ENCODE data around the gene HIP1R.
"Not testable (repeated sequence)": the region's sequence is repeated elsewhere in the genome, so short reads cannot be mapped to it uniquely, and the experiment has no call there.

HIP1R gene

DNA sequence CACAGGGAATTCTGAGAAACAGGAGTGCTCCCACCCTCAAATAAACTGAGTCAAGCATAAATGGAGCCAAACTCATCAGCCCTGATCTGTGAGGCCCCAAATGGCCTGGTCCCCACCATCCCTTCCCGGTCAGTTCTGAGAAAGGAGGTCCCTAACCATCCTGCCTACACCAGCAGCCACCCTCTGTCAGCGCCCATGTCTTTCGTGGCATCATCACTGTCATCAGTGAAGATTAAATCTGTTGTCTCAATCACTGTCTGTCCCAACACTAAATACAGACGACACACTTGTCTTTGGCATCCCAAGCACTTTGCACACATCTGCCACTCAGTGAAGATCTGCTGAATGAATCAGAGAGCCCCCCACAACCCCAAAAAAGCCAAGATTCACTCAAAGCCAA is 38.3 kb downstream of the HIP1R start:
- no peak for DNase-seq (ENCODE audit: low spot score)

DNA sequence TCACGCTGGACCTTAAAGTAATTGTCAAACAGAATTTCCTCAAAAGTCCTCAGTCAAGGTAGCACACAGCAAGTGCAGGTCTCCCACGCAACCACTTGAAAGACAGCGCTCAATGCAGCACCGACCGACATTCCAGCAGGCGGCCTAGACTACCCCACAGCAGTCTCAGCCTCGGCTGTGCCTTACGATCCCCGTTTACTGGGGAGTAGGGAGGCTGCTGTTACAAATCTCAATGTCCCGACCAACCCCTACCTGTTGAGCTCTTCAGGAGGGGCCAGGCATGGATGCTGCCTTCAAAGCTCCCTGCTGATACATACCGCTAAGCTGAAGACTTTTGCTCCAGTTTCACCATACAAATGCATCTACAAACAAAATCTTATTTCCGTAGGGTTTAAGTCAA is 38.8 kb downstream of the HIP1R start:
- DNase-seq (ENCODE audit: low spot score) = no peak

DNA sequence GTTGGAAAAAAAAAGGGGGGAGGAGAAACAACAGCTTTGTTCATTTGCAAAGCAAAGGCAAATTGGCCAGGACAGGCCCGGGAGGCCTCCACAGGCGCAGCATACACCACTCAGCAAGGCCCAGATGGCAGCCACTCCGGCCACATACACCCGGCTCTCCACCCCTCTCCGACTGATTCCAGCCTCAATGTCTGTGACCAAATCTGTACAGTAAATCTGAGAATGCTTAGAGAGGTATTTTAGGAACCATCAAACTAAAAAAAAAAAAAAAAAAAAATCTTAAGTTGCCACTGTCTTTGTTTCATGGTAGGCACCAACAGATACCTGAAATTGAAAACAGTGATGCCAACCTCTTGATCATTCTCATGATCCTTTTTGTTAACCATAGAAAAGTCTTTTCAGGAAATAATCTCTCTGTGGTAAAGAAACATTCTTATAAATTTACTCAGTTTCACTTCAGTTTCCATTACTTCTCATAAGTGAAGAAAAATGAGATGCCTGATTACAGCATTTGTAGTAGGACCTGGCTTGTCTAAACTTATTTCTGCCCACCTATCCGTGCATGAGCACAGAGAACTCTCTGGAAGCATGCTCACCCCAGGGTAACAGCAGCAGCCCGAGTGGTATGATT is 40.4 kb downstream of the HIP1R start:
- DNase-seq (ENCODE audit: low spot score) = no peak

DNA sequence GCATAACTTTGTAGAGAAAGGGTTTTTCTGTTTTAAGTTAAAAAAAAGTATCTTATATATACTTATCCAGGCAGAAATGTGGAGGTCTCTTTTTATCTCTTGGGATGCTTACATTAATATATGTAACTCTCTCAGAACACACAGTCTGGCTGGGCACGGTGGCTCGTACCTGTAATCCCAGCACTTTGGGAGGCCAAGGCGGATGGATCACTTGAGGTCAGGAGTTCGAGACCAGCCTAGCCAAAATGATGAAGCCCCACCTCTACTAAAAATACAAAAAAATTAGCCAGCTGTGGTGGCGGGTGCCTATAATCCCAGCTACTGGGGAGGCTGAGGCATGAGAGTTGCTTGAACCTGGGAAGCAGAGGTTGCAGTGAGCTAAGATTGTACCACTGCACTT is 41.0 kb downstream of the HIP1R start:
- DNase-seq (ENCODE audit: low spot score) = not testable (repeated sequence)

DNA sequence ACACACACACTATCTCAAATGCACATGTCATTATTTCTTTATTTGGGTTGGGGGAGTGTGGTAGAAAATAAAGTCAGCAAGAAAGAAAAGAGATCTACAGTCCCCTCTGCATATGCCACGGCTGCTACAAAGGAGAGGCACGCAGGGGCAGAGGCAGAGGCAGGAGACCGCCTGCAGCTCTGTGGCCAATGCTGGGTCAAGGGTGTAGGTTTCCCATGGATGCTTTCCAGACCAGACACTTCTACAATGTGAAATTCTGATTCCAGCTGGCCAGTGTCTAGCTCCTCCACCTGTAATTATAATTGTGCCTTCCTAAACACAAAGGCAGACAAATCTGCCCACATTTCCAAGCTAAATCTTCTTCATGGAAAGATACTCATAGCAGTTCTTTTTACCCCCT is 41.5 kb downstream of the HIP1R start:
- DNase-seq (ENCODE audit: low spot score) = no peak

DNA sequence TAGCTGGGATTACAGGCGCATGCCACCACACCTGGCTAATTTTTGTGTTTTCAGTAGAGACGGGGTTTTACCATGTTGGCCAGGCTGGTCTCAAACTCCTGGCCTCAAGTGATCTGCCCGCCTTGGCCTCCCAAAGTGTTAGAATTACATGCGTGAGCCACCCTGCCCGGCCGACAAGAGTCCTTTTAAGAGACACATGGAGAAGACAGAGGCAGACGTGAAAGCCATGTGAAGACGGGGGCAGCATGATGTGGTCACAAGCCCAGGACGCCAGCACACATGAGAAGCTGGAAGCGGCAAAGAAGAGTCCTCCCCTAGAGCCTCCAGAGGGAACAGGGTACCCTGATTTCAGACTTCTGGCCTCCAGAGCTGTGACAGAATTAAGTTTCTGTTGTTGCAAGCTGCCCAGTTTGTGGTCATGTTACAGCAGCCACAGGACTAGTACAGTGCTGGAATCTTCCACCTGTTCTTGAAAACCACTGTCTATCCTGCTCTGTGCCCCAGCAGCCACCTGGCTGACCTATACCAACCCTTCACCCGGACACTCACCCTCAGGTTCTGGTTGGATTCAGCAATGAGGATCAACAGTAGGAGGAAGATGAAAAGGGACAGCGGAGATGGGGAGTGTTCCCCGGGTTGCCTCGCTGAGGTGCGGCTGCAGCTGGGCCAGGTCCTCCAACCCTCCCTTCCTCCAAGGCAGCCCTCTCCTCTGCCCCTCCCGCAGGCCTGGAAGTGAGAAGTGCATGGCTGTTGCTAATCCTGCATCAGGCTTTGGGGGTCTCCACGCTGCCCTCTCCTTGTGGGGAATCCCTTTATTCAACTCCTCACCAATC is 43.7 kb downstream of the HIP1R start:
- DNase-seq (ENCODE audit: low spot score) = no peak

DNA sequence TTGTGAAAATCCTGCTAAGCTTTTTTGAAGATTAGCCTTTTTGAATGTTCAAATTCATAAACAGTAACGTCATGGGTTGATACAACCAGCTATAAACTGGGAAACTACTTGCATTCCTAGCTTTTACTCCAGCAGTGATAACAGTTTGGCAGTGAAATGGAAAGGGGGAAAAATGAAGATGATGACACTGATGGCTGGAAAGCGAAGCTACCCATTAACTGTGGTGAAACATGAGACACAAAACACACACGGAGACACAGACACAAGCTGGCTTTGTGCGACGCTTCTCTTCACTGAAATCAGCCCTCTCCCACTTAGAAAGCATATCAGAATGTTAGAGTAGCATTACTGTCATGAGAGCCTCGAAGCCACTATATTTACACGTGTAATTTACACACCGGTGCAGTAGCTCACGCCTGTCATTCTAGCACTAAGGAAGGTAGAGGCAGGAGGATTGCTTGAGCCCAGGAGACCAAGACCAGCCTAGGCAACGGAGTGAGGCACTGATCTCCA is 45.0 kb downstream of the HIP1R start:
- no peak for DNase-seq (ENCODE audit: low spot score)

DNA sequence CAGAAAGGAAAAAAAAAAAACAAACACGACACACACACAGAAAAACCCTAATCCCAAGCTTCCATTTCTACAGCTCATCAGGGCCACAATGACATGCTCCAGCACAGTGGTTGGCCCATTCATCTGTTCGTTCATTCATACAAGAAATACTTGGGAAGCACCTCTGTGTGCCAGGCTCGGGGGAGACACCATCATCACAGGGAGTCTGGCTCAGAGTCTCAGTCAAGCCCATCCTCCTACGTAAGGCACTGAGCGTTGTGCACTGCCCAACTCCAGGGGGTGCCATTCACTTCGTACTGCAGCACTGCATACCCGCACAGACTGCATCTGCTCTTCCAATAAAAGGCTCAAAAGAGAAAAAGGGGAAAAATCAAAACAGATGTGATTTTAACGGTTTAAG is 45.4 kb downstream of the HIP1R start:
- DNase-seq (ENCODE audit: low spot score) = no peak

DNA sequence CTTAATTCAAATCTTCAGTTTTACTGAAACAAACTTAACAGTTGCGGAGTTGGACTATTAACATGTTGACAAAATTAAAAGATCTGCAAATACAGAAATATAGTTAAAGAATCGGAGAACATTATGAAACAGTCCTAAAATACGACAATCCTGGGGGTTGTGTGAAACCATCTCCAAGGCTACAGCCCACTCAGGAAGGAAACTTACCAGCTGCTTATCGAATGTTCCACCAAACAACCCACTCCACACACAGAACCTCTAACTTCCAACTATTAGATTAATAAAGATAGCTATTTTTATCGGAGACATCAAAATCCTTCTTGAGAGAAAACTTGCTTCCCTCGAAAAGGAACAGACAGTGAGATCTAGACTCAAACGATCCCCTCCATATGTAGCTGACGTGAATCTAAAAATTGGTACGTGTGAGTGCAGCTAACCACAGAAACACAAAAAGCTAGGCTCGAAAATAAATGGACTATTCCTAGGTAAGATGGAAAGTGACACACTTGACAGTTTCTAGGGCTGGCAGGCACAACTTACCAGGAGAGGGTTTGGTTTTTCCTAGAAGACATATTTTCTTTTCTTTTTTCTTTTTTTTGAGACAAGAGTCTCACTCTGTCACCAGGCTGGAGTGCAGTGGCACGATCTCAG is 47.8 kb downstream of the HIP1R start:
- DNase-seq (ENCODE audit: low spot score) = no peak

DNA sequence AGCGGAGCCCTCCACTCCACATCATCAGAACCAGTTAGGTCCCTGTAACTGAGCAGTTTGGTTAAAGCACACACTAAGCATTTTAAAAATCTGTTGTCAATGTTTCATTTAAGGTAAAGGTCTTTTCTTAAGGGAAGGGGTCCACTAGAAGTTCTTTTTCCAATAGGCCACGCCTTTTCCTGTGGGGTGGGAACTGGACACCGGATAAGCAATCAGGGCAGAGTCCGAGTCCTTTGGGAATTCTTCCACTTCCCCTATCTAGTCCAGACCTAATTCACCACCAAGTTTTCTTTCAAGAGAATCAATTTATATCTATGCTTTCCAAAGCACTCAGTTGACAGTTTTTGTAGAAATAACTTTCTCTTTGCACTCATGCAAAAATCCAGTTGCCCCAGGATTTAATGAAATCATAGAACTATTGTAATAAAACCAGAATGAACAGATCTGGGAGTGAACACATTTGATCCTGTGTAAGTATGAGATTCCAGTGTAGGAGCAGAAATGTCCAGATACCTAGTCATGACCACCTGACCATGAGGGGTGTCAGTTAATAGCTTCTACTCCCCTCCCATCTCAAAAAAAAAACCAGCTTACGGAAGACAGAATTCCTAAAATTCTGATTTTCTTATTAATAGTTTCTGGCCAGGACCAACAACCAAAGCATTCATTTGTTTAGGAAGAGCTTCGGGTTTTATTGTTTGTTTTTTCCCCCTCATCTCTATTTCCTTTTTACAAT is 49.0 kb downstream of the HIP1R start:
- no peak for DNase-seq (ENCODE audit: low spot score)

DNA sequence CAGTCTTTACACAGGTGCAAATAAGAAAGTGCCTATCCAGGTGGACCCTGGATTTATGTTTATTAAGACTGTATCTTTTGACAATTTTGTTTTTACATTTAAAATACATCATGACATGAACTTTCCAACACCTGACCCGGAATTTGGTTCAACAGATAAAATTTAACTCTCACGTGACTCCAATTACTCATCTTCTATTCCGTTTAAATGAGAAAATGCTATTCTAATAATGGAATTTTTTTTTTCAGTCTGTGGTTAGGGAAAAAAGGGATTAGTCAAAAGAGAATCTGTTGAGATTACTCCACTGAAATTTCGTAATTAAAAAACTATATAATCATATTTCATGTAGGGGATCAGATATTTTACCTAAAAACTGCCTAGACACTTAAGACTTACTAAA is 49.6 kb downstream of the HIP1R start:
- DNase-seq (ENCODE audit: low spot score) = no peak

DNA sequence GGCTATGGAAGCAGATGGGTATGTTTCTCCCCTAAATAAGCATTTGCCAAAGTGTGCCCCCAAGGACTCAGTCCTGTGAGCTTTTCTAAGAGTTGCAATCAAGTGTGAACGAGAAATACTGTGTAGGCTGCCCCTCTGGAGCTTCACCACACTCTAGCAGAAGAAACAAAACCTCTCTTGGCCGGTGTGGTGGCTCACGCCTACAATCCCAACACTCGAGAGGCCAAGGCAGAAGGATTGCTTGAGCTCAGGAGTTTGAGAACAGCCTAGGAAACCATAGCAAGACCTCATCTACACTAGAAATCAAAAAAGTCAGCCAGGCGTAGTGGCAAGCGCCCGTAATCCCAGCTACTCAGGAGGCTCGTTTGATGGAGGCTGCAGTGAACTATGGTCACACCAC is 50.9 kb downstream of the HIP1R start:
- no peak for DNase-seq (ENCODE audit: low spot score)

DNA sequence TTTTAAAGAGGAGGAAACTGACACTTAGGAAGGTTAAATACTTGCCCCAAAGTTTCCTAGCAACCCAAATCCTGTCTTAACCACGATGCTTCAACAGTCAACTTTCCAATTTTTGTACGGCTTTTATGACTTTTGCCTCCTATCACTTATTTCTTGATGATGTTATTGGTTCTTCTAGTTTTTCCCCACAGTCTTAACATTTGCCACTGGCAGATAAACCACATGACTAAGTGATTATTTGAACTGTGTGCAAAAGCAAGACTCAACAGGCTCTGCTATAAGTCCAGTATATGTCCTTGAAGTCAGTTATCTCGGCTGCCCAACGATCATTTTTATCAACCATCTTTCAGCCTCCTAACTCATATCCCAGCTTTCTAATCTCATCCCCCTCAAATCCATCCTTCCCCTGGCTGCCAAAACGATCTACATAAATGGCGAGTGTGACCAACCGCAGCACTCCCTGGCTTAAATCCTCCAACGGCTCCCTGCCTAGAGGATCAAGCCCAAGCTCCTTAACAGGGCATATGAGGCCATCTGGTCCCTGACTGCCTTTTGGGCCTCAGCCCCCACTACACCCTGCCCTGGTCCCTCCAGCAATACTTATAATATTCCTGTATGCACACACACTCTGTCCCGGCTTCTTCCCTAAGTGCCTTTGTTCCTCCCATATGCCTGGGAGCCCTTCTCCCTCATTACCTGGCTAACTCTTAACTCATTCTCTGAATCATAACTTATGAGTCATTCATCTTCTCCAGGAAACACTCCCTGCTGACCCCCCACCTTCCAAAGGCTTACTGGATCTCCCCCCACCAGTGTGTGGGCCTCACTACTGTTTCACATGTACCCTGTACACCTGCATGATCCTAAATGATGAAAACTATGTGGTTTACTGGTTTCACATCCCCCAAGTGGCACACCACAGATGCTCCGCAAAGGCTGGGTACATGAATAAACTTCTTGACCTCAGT is 51.9 kb downstream of the HIP1R start:
- no peak for DNase-seq (ENCODE audit: low spot score)

DNA sequence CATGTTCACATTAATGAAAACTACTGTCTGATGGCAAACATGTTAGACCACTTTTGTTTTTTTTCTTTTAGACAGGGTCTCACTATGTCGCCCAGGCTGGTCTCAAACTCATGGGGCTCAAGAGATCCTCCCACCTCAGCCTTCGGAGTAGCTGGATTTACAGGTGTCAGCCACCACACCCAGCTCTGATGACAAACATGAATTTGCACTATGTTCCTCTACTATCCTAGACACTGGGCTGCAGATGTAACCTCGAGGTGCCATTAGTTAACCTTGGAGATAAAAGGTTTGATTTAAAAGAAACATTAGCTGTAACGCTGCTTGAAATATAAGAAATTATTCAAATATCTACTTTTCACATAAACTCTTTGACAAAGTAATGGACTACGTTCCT is 52.6 kb downstream of the HIP1R start:
- DNase-seq (ENCODE audit: low spot score) = no peak

DNA sequence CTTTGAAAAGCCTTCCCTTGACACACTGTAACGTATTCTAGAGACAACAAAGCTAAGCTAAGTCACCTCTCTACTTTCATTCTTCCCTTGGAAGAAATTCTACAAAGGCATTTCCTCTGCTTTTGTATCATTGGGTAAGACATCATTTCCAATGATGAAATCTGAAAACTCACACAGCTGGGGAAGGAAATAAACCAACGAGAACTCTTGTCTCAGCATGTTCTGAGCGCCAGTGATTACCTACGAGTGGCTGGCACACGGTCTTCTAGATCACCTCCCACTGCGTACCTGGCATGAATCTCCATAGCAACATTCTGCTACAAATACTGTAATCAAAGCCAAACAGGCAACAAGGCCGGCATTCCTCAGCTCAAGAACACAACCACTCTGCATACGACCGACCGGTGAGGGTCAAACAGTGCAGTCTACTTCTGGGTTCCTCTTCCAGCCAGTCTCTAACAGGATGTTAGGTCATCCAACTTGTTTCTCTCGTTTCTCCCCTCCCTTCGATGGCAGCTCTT is 53.0 kb downstream of the HIP1R start:
- DNase-seq (ENCODE audit: low spot score) = no peak

DNA sequence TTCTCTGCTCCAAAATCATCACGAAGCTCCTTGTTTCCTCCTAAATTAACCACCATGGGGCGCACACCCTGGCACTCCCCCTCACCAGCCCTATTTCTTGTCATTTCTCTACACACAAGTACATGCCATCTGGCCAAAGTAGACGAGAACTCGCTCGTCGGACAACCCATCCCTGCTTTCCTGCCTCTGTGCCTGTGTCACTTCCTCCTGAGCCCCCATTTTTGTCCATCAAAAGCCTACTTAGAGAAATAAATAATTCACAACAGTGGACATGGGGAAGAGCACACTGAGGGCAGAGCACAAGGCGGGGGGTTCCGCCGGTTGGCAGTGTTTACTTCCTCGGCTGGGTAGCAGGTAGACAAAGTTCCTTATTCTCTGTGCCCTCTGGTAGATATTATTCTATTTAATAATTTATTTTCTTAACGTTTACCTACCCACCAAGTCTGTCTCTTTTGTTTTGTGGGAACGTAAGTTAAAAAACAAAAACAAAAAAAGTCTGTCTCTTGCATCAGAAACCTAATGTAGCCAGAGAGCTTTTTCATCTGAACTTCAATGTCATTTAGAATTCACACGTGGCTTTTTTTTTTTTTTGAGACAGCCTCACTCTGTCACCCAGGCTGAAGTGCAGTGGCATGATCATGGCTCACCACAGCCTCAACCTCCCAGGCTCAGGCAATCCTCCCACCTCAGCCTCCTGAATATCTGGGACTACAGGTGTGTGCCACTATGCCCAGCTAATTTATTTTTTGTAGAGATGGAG is 54.7 kb downstream of the HIP1R start:
- DNase-seq (ENCODE audit: low spot score) = no peak

DNA sequence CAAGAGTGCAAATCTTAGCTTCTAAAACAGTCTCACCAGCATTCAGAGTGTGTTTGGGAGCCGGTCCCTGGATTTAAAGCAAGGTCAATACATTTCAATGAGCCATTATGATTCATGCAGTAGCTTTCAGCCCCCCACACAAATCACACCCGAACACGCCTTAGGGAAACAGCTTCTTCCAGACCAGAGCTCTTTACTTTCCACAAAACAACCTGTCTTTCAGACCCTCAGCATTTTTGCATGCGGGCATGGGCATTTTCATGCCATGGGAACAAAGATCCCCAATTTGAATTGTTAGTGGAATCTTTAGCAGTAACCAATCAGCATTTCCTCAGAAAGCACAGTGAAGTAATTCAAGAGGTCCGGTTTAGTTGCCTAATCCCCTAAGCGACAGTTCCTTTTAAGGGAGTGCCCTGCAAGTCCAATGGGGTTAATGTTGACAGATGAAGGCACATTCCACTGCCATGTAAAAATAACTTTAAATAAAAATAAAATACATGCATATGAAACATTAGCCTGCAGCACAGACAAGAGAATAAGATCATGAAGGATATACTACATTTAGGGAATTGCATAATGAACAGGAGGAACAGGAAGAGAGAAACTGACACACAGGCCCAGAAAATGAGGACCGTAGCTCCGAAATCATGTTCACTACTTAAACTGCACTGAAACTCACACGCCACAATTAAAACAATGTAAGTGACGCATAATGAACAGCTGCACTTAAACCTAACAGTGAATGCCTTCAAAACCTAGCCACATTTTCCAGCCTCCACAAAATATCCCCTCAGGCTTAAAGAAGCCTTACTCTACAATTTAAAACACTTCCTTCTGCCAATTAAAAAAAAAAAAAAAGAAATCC is 56.6 kb downstream of the HIP1R start:
- DNase-seq (ENCODE audit: low spot score) = no peak

DNA sequence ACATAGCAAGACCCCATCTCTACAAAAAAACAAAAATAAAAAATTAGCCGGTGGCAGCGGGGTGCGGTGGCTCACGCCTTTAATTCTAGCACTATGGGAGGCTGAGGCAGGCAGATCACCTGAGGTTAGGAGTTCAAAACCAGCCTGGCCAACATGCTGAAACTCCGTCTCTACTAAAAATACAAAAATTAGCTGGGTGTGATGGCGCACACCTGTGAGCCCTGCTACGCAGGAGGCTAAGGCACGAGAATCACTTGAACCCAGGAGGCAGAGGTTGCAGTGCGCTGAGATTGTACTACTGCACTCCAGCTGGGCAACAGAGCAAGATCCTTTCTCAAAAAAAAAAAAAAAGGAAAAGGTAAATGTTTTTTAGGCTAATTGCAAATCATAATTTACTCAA is 57.5 kb downstream of the HIP1R start:
- not testable (repeated sequence) for DNase-seq (ENCODE audit: low spot score)

Data from HuH-7.5 (cell line).